Nephron (organoid): Measurements from ENCODE around the gene TMEM40.

Experiments
- H3K27ac Mint-ChIP-seq, 3 experiments: 2 replicates each; pipeline ENCODE4 v1.8.0; 2020; ENCODE audit warnings: mixed read lengths in 3 of 3, mild to moderate bottlenecking in 2 of 3, moderate library complexity in 1 of 3
- H3K27me3 Mint-ChIP-seq: 2 replicates; pipeline ENCODE4 v1.8.0; 2021; ENCODE audit warnings: low read depth, mild to moderate bottlenecking, moderate library complexity, mixed read lengths
- H3K36me3 Mint-ChIP-seq: 2 replicates; pipeline ENCODE4 v1.8.0; 2020; ENCODE audit warnings: low read depth, mixed read lengths
- H3K4me1 Mint-ChIP-seq: 2 replicates; pipeline ENCODE4 v1.8.0; 2020; ENCODE audit warnings: mixed read lengths
- H3K4me3 Mint-ChIP-seq, 3 experiments: 2 replicates each; pipeline ENCODE4 v1.8.0; 2020; ENCODE audit warnings: mild to moderate bottlenecking in 3 of 3, mixed read lengths in 3 of 3, moderate library complexity in 2 of 3
- H3K9me3 Mint-ChIP-seq: 2 replicates; pipeline ENCODE4 v1.8.0; 2020; ENCODE audit warnings: mixed read lengths
- TF ChIP-seq, protein P1 (sequence below), 3 experiments: fragments of 200-600 bp; sonication (generic); IDR thresholded peaks; one replicate each; pipeline ENCODE4 v1.5.0; 2021; ENCODE audit warnings: antibody characterized with exemption in 3 of 3; ENCODE audit not compliant: unreplicated experiment in 3 of 3

The TMEM40 gene

DNA sequence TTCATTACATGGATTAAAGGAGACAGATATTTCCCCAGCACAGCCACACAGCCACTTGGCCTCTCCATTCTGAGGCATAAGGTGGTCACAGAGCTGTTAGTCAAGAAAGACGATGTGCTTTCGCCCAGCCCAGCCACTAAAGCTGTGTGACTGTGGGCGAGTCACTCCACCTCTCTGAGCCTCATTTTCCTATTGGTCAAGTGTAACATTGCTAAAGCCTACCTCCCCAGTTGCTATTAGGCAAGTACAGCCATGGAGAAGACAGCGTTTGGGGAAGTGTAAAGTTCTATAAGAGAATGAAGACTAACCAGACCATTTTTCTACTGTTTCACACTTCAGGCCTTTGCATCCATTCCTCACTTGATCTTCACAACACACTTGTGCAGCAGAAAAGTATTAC, 24.1 kb downstream of the TMEM40 start:
- peaks cover 11% of the 10 kb centered on the region for H3K4me1 Mint-ChIP-seq
- H3K27ac Mint-ChIP-seq = no peak overlapping the region
- H3K4me3 Mint-ChIP-seq = no peak overlapping the region
- peaks cover 3% of the 10 kb centered on the region for H3K27me3 Mint-ChIP-seq
- TF ChIP-seq, protein P1, sequence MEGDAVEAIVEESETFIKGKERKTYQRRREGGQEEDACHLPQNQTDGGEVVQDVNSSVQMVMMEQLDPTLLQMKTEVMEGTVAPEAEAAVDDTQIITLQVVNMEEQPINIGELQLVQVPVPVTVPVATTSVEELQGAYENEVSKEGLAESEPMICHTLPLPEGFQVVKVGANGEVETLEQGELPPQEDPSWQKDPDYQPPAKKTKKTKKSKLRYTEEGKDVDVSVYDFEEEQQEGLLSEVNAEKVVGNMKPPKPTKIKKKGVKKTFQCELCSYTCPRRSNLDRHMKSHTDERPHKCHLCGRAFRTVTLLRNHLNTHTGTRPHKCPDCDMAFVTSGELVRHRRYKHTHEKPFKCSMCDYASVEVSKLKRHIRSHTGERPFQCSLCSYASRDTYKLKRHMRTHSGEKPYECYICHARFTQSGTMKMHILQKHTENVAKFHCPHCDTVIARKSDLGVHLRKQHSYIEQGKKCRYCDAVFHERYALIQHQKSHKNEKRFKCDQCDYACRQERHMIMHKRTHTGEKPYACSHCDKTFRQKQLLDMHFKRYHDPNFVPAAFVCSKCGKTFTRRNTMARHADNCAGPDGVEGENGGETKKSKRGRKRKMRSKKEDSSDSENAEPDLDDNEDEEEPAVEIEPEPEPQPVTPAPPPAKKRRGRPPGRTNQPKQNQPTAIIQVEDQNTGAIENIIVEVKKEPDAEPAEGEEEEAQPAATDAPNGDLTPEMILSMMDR (IDR thresholded peaks at IDR 0.05; ENCODE audit: unreplicated experiment in 3 of 3) = no peak
- H3K9me3 Mint-ChIP-seq = no peaks in the 10 kb centered on the region
- H3K36me3 Mint-ChIP-seq = no peaks in the 10 kb centered on the region

DNA sequence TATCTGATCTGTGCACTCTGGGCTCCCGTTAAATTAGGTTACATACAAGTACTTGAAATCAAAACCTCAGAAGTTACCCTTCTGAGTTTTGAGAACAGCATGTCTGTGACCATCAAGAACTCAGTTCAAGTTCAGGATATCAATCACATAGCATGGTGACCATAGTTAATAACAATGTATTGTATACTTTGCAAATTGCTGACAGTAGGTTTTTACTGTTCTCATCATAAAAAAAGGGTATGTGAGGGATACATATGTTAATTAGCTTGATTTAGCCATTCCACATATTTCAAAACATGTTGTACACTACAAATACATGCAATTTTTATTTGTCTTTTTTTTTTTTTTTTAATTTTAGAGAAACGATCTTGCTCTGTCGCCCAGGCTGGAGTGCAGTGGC, 25.5 kb downstream of the TMEM40 start:
- no peak overlapping the region for H3K4me3 Mint-ChIP-seq
- no peaks in the 10 kb centered on the region for H3K36me3 Mint-ChIP-seq
- no peak overlapping the region for H3K27ac Mint-ChIP-seq
- H3K4me1 Mint-ChIP-seq = peaks cover 21% of the 10 kb centered on the region
- H3K27me3 Mint-ChIP-seq = peaks cover 3% of the 10 kb centered on the region
- TF ChIP-seq, protein P1 (IDR thresholded peaks at IDR 0.05; ENCODE audit: unreplicated experiment in 3 of 3) = no peak
- H3K9me3 Mint-ChIP-seq = no peaks in the 10 kb centered on the region

- Mint-ChIP-seq H3K36me3 (no peaks in the 10 kb centered on the region), H3K4me1 (peaks cover 23% of the 10 kb centered on the region), H3K9me3 (no peaks in the 10 kb centered on the region), H3K27ac (peak overlapping the region in 2 of 3 experiments; percentile 42 to 63), H3K4me3 (peak overlapping the region in 1 of 3 experiments; percentile 34), H3K27me3 (peaks cover 3% of the 10 kb centered on the region)
- TF ChIP-seq, protein P1 (IDR thresholded peaks at IDR 0.05; ENCODE audit: unreplicated experiment in 3 of 3) = no peak
Observed at GRCh38 chr3:12730506-12731242, 28.4 kb downstream of the TMEM40 start.

- TF ChIP-seq, protein P1 (IDR thresholded peaks at IDR 0.05; ENCODE audit: unreplicated experiment in 3 of 3) = no peak
- H3K9me3 Mint-ChIP-seq = no peaks in the 10 kb centered on the region
Observed at GRCh38 chr3:12729051-12729651, 29.9 kb downstream of the TMEM40 start.

DNA sequence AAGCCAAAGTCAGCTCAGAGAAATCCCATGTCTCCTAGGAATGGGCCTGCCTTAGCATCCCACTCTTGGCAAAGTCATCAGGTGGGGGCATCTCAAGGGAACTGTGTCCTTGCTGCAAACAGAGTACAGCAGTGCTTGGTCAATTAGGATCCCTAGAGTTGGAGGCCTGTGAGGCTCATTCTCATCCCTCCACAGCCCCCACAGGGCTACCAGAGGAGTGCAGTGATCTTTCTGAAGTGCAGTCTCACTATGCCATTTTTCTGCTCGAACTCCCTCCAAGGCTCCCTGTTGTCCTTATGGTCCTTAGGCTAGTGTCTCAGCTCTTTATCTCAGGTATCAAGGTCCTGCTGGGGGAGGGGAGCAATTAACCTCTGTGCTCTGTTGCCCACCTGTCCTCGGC, 31.1 kb downstream of the TMEM40 start:
- no peaks in the 10 kb centered on the region for H3K9me3 Mint-ChIP-seq
- no peak overlapping the region for H3K4me3 Mint-ChIP-seq
- TF ChIP-seq, protein P1 (IDR thresholded peaks at IDR 0.05; ENCODE audit: unreplicated experiment in 3 of 3) = no peak
- H3K4me1 Mint-ChIP-seq = peaks cover 23% of the 10 kb centered on the region
- peaks cover under 1% of the 10 kb centered on the region for H3K27me3 Mint-ChIP-seq
- no peak overlapping the region for H3K27ac Mint-ChIP-seq
- H3K36me3 Mint-ChIP-seq = no peaks in the 10 kb centered on the region

More at GRCh38 chr3:12729051-12729651, 29.9 kb downstream of the TMEM40 start:
- H3K27ac Mint-ChIP-seq = peak overlapping the region; percentile 47 to 74 (median 62)
- H3K4me1 Mint-ChIP-seq = peaks cover 23% of the 10 kb centered on the region
- no peaks in the 10 kb centered on the region for H3K36me3 Mint-ChIP-seq
- H3K27me3 Mint-ChIP-seq = peaks cover 3% of the 10 kb centered on the region
- peak overlapping the region in 1 of 3 experiments; percentile 23 for H3K4me3 Mint-ChIP-seq
